ENCODE data around the gene BAX.
A peak's percentile ranks its signal among the peaks of the same experiment; 100 is the strongest.

Gene BAX

DNA sequence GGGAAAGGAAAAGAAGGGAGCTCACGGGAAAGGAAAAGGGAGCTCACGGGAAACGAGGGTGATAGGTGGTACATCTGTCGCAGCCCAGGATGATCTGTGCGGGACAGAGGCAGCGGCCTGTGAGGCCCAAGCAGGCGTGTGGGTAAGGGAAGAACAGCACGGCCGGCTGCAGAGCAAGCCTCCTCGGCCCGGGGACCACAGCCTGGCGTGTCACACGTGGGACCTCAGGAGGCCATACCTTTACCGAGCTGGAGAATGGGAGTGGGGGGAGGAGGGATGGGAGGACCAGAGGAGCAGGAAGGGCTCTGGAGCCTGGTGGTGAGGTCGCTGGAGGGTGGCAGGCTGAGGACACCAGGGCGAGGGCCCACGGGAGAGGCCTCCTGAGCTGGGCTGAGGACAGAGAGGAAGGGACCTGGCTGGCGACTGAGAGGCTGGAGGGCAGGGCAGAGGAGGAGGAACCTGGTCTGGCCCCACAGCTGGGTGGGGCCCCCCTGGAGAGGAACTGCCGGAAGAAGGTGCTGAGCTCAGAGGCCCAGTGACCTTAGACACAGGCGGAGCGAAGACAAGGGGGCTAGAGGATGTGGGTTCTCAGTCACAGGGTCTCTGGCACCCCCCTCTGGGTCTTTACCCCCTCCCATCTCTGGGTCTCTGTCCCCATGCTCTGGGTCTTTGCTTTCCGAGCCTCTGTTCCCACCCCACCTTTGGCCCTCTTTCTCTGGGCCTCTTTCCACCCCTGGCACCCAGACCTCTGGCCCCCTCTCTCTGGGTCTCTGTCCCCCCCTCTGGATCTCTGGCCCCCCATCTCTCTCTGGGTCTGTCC lies 7.6 kb downstream of the BAX start:
- DNase-seq (ENCODE audit: low read depth, low spot score), result no peak

DNA sequence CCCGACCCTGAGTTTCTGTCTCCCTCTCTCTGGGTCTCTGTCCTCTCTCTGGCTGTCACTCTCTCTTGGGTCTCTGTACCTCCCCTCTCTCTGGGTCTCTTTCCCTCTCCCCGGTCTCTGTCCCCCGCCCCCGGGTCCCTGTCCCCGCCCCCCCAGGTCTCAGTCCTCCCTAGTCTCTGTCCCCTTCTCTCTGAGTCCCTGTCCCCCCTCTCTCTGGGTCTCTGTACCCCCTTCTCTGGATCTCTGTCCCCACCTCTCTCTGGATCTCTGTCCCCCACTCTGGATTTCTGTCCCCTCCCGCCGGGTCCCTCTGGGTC lies 8.1 kb downstream of the BAX start:
- no peak for DNase-seq (ENCODE audit: low read depth, low spot score)

DNA sequence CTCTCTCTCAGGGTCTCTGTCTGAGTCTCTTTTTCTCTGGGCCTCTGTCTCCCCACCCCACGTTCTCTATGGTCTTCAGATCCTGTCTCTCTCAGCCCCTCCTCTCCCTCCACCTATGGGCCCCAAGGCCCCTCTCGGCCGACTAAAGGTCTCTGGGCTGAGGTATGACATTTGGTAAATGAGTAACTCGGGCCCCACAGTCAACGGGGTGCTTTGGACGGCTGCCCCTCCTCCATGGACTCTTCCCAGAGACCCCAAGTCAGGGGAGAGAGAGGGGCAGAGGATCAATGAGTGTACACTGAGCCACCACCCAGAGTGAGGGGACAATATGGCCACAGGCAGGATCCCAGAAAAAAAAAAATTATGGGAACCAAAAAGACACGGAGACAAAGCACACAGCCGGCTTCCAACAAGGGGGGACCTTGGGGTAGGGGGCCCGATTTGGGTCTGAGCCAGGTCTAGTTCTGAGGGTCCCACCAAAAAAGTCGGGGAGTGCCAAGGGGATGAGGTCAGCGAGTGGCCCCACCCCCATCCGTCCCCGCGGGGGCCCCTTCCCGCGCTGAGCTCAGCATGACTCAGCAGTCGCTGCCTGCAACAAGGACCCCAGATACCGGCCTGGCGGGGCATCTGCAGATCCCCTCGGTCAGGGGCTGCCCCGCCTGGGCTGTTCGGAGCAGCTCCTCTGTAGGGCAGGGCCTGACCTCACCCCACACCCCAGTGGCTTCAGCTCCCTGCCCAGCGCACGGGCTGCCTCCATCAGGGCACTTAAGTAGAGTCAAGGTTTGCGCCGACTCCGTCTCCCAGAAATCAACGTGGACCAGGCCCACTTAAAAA lies 8.9 kb downstream of the BAX start:
- DNase-seq (ENCODE audit: low read depth, low spot score), result no peak

DNA sequence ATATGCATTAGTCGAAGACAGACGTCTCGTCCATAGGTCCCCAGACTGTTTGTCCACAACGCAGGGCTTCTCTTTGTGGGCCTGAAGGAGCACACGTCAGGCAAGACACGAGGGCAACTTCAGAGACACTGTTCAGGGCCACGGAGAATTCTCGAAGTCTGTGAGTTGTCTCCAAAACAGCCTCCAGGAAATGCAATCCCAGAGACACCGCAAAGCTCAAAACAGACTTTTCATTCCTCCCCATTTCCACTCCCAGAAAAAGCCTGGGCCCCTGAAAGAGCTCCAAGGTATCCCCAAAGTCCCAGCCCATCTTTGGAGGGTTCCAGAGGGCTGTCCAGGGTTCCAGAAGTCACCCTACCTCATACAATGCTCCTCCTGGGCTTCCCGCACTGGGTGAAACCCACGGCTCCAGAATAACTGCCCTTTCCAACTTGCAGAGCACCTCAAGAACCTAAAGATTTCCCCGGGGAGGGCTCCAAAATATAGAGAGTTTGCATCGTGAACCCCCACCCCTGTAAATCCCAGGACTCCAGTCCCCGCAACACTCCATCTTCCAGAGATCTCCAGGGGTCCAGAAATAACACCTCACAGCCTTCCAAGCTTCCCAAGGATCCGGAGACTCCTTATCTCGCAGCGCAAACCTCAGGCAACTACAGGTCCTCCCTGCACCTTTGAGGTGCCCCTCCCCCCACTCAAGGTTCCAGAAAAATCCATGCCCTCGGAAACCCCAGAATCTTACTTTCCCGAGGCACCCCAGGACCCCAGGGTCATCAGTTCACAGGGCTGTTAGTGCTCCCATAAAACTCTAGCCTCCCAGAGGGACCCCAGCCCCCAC lies 9.7 kb downstream of the BAX start:
- DNase-seq (ENCODE audit: low read depth, low spot score), result no peak

DNA sequence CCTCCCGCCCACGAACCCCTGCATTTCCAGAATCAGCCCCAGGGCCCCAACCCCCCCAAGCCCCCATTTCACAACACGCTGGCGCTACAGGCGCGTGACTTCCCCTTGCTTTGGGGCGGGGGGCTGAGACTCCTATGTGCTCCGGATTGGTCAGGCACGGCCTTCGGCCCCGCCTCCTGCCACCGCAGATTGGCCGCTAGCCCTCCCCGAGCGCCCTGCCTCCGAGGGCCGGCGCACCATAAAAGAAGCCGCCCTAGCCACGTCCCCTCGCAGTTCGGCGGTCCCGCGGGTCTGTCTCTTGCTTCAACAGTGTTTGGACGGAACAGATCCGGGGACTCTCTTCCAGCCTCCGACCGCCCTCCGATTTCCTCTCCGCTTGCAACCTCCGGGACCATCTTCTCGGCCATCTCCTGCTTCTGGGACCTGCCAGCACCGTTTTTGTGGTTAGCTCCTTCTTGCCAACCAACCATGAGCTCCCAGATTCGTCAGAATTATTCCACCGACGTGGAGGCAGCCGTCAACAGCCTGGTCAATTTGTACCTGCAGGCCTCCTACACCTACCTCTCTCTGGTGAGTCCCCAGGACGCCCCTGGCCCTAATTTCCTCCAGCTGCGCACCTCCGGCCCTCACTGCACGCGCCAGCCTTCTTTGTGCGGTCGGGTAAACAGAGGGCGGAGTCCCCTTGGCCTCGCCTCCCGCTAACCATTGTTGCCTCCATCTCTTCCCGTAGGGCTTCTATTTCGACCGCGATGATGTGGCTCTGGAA lies 10.5 kb downstream of the BAX start, which contains the start of gene FTL:
TSS of gene FTL (plus strand) at position 270 of the 766 bp plus-strand sequence. CDS start at position 469, 199 bp downstream.
- peak; percentile 85 for DNase-seq (ENCODE audit: low read depth, low spot score)

DNA sequence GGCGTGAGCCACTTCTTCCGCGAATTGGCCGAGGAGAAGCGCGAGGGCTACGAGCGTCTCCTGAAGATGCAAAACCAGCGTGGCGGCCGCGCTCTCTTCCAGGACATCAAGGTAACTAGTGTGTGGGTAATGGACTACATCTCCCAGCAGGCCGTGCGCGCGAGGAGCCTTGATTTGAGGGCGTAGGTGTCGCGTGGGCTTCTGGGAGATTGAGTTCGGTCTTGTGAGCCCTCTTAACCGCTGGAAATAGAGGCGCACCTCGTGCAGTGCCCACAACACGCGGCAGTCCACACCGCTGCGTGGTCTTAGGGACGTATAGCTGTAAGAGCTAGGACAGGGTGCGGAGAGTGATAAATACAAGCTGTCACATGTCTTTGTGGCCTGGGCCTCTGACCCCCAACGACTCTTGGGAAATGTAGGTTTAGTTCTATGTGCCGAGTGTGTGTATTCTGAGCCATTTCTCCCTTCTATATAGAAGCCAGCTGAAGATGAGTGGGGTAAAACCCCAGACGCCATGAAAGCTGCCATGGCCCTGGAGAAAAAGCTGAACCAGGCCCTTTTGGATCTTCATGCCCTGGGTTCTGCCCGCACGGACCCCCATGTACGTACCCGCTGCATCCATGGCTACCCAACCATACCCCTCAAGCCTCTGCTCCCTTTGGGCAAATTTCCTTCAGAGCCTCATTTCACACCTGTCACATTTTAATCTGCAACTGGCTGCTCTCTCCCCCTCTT lies 11.3 kb downstream of the BAX start:
- peak; percentile 68 for DNase-seq (ENCODE audit: low read depth, low spot score)

DNA sequence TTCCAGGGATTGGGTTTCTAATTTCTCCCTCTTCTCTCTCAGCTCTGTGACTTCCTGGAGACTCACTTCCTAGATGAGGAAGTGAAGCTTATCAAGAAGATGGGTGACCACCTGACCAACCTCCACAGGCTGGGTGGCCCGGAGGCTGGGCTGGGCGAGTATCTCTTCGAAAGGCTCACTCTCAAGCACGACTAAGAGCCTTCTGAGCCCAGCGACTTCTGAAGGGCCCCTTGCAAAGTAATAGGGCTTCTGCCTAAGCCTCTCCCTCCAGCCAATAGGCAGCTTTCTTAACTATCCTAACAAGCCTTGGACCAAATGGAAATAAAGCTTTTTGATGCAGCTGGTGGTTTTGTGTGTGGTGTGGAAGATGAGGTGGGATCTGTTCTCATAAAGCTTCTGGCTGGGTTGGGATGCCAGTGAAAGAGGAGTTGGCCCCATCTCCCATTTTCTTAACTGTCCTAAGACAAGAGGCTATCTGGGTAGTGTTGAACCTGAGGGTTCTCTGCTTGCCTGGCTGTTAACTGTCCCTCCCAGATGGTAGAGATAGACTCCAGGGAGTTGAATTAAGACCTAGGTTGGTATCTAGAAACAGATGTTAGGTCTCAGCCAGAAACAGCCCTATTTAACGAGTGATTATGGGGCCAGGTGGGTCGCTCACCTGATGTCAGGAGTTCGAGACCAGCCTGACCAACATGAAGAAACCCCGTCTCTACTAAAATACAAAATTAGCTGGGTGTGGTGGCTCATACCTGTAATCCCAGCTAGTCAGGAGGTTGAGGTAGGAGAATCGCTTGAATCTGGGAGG lies 12.1 kb downstream of the BAX start:
- DNase-seq (ENCODE audit: low read depth, low spot score), result no peak

DNA sequence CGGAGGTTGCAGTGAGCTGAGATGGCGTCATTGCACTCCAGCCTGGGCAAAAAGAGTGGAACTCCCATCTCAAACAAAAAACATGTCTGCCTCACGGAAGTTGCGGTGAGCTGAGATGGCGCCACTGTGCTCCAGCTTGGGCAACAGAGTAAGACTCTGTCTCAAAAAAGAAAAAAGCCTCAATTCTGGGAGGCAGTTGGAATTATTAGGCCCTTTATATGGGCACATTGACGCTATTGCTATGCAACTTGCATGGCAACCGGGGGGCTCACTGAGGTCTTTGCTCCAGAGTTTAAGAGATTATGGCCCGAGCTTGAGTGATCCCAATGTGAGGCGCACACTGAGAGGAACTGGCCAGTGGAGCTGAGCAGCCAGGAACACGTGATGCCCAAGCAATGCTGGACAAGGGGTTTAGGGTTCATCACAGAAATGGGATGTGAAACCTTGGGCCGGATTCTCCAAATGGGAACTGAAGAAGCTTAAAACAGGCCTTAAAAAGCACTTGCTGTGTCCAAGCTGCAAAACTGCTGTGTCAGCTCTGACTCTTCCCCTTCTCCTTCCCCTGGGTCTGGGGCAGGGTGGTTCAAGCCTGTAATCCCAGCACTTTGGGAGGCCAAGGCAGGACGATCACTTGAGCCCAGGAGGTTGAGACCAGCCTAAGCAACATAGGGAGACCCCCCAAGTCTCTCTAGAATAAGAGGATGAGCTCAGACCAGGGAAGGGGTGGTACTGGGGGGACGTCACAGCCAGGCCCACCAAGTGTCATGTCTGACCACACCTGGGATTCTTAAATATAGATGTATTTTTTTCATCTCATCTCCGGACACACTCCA lies 12.9 kb downstream of the BAX start:
- DNase-seq (ENCODE audit: low read depth, low spot score), result no peak

DNA sequence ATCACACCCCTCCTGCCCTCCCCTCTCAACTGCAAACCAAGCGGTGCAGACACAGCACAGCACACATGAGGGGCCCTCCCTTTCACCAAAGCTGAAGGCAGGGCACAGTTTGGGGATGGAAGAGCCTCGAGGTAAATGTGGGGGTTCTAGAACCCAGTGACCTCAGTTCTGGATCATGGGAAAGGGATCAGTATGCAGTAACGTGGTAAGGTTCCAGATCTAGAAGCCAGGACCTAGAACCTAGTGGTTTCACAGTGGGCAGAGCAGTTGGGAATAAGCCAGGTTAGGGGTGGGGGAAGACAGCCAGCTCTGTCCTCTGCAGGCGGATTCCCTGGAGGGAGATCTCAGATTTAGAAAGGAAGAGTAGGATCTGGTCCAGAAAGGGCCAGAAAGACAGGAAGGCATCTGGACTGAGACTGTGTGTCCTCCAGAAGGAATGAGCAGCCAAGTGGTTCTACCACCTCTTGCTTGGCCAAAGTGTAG lies 13.5 kb downstream of the BAX start:
- no peak for DNase-seq (ENCODE audit: low read depth, low spot score)

DNA sequence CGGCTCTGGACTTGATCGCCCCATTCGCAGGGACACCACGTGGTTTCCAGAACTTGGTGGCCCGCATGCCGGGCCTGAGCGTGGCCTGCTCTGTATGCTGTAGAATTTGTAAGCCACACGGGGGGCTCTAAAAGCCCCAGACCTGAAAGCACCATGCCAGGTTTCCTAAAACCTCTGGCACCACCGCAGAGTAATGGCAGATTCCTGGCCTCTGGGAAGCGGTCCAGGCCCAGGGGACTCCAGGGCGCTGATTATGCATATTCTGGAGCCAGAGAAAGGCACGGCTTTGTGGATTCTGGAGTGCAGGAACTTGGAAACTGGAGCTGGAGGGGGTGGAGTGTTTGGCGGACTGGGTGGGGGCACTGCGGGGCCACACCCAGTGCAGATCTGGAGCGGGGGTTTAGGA lies 14.1 kb downstream of the BAX start:
- no peak for DNase-seq (ENCODE audit: low read depth, low spot score)

DNA sequence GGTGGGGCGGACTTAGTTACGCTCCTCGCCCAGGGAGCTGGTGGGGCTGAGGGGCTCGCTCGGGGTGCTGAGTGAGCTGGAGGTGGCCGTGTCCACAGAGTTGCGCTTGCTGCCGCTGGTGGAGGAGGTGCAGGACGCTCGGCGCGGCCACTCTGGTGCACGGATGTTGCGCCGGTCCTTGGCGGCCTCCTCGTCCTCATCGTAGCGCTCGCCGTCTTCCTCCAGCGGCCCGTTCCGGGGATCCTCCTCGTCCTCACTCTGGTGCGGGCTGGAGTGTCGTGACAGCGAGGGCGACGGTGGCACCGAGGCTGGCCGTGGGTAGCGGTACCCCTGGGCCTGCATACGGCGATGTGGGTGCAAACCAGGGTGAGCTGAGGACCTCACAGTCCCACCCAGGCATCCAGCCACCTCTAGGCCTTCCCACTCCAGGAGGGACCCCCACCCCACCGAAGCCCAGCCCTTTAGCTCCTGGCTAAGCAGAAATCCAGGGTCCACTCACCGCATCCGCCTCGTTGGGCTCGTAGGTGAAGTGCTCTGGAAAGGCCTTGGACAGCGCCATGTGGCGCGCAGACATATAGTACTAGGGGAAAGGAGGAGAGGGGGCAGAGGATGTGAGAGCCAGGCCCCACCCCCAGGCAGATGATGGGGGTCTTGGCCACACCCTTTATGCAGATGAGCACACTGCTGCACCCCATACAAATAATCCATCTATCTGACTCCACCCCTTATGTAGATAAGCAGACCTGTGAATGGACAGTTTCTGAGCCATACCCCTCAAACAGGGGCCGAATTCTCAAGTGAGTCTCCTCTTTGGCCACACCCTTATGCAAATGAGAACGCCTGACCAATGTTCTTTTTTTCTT lies 14.8 kb downstream of the BAX start:
- no peak for DNase-seq (ENCODE audit: low read depth, low spot score)

DNA sequence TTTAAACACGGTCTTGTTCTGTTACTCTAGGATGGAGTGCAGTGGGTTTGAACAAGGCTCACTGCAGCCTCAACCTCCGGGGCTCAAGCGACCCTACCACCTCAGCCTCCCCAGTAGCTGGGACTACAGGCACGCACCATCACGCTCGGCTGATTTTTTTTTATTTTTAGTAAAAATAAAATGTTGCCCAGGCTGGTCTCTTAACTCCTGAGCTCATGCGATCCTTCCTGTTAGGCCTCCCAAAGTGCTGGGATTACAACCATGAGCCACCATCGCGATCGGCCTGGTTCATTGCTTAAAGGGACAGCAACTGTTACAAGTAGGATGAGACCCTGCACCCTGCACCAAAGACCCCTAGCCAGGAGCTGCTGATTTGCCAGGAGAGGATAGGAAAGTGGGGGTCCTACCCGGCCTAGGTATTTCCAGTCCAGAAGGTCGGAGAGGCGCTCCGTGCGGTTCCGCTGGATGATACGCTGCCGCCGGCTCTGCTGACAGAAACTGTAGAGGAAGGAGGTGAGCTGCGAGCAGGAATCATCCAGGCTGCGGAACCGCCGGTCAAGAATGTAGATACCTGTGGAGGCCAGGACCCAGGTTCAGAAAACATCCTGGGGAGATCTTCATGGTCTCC lies 15.6 kb downstream of the BAX start:
- no peak for DNase-seq (ENCODE audit: low read depth, low spot score)

DNA sequence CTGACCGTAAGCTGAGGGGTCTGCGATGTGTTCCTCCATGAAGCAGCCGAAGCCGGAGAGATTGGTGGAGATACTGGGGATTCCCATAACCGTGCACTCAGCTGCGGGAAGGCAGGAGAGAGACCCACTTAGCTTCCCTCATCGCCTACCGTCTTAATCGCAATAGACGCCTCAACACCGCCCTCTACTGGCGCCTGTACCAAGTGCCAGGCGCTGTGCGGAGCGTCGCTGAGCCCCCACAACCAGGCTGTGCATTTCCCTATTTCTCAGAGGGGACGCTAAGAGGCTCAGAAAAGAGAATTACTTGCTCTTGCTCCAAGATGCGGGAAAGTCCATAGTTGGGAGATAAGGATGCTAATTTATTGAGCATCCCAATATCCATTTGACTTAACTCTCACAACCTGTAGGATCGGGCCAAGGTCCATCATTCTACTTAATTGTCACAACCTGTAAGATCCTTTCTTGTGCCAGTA lies 16.3 kb downstream of the BAX start:
- DNase-seq (ENCODE audit: low read depth, low spot score), result no peak

DNA sequence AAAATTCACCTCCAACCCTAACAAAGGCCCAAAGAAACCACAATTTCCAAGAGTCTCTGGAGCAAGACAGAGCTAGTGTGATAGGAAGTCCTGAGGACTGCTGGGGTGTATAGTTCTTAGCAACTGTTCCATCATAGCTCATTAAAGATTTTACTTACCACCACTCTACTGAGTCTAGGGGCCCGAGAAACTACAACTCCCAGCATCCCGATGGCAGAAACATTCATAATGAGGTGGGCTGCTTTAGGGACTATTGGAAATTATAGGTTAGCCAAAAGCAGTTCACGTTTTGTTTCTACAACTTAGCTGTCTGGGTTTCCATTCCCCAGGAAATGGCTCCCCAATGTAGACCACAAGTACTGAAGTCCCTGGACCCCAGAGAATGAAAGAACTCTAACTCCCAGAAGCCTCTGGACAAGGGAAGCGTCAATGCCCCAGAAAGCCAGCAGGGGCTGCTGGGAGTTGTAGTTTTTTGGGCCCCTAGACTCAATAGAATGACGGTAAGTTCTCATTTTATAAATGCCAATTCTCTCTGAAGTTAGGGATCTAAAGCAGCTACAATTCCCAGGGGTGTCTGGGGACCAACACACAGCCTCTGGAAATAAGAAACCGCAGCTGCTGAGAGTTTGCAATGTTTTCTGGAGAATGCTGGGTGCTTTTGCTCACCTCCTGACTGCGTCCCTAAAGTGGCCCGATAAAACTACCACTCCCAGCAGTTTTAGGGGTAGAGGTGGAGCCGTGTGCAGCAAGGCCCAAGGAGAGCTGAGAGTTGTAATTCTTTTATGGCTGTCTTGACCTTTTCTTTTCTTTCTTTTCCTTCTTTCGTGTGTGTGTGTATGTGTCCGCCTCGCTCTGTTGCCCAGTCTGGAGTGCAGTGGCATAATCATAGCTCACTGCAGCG lies 21.5 kb downstream of the BAX start:
- no peak for DNase-seq (ENCODE audit: low read depth, low spot score)

DNA sequence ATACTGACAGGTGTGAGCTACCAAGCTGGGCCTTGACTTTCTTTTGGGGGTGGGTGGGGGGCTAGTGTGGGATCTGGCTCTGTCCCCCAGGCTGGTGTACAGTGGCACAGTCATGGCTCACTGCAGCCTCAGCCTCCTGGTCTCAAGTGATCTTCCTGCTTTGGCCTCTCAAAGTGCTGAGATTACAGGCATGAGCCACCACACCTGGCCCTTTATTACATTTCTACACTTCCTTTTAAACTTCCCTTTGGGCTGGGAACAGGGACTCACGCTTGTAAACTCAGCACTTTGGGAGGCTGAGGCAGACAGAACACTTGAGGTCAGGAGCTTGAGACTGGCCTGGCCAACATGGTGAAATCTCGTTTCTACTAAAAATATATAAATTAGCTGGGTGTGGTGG lies 22.4 kb downstream of the BAX start:
- no peak for DNase-seq (ENCODE audit: low read depth, low spot score)

DNA sequence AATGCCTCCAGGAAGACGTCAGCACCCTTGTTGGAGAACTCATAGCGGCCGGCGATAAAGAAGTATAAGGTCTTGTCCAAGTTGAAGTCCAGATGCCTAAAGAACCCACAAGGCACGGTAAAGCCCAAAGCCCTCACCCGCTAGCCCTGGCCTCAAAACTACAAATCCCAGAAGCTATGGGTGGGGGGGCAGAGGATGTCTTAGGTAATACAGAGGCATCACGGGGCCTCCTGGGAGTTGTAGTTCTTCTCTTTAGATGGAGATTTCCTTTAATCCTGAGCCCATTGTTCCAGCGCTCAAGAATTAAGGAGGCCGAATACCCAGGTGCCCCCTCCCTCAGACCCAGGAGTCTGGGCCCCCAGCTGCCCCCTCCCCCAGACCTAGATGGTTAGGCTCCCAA lies 27.6 kb downstream of the BAX start:
- DNase-seq (ENCODE audit: low read depth, low spot score), result no peak
